GM19397 (cell line): ENCODE data around the gene AAMP.
A peak's percentile ranks its signal among the peaks of the same experiment; 100 is the strongest.

Experiments
- ATAC-seq: cut with Tn5 transposase; IDR thresholded peaks from one replicate; pipeline ENCODE4 v1.9.1; 2021; ENCODE audit warnings: mild to moderate bottlenecking, moderate library complexity; ENCODE audit not compliant: unreplicated experiment

Gene AAMP

GRCh38 chr2:218261423-218262236 lies 8.3 kb downstream of the AAMP start:
- ATAC-seq = no peak

- no peak for ATAC-seq
Measured at GRCh38 chr2:218260742-218261422, 9.1 kb downstream of the AAMP start, which contains the start of gene GPBAR1. Gene GPBAR1 (plus strand): TSS chr2:218261015. CDS start chr2:218262725, 1,710 bp downstream.

- ATAC-seq = no peak
Measured at GRCh38 chr2:218260166-218260565, 9.8 kb downstream of the AAMP start.

GRCh38 chr2:218259099-218259961 lies 10.6 kb downstream of the AAMP start:
- ATAC-seq = no peak

- ATAC-seq = peak; percentile 55
Measured at GRCh38 chr2:218257390-218257981, 12.5 kb downstream of the AAMP start.

GRCh38 chr2:218256612-218257350 lies 13.2 kb downstream of the AAMP start:
- ATAC-seq = no peak

GRCh38 chr2:218255446-218255845 lies 14.5 kb downstream of the AAMP start:
- no peak for ATAC-seq

GRCh38 chr2:218253232-218253625 lies 16.7 kb downstream of the AAMP start:
- ATAC-seq = no peak

GRCh38 chr2:218252509-218253231 lies 17.3 kb downstream of the AAMP start:
- no peak for ATAC-seq

GRCh38 chr2:218249691-218250090 lies 20.2 kb downstream of the AAMP start:
- no peak for ATAC-seq

GRCh38 chr2:218245214-218245613 lies 24.7 kb downstream of the AAMP start:
- ATAC-seq = no peak

GRCh38 chr2:218244665-218245064 lies 25.3 kb downstream of the AAMP start:
- no peak for ATAC-seq

GRCh38 chr2:218244204-218244603 lies 25.7 kb downstream of the AAMP start:
- no peak for ATAC-seq

GRCh38 chr2:218238887-218239286 lies 31.1 kb downstream of the AAMP start:
- ATAC-seq = no peak

GRCh38 chr2:218236829-218237228 lies 33.1 kb downstream of the AAMP start:
- no peak for ATAC-seq

- no peak for ATAC-seq
Measured at GRCh38 chr2:218235017-218235416, 34.9 kb downstream of the AAMP start.

GRCh38 chr2:218234521-218234920 lies 35.4 kb downstream of the AAMP start:
- ATAC-seq = no peak

GRCh38 chr2:218233543-218233942 lies 36.4 kb downstream of the AAMP start:
- no peak for ATAC-seq

- ATAC-seq = no peak
Measured at GRCh38 chr2:218230882-218231281, 39.1 kb downstream of the AAMP start.

GRCh38 chr2:218229851-218230250 lies 40.1 kb downstream of the AAMP start:
- no peak for ATAC-seq
